ENCODE data around the gene RGS7.

GRCh38 chr1:240800291-240800690 is 556.7 kb downstream of the RGS7 start:
- TF ChIP-seq CTCF (IDR thresholded peaks at IDR 0.05), result no peak
- TF ChIP-seq EP300 (IDR thresholded peaks at IDR 0.05), result no peak
- TF ChIP-seq POLR2A (IDR thresholded peaks at IDR 0.05), result no peak
- no peak for TF ChIP-seq POLR2AphosphoS5 (IDR thresholded peaks at IDR 0.05)

All from gastroesophageal sphincter (tissue), 3 donors.